Tibial artery (tissue), 4 donors: ENCODE data around the gene PLCL1.
"Not testable (repeated sequence)": the region's sequence is repeated elsewhere in the genome, so short reads cannot be mapped to it uniquely, and the experiment has no call there.

ENCODE experiments used
- DNase-seq, 2 donors: peaks; one replicate each; pipeline ENCODE4 v3.0.0-alpha.2; 2019
- H3K27ac ChIP-seq, 2 donors: fragments of 200-600 bp; sonication (generic) in 1 of 2; 1 replicate in 1 of 2; 2 replicates in 1 of 2; pipeline ENCODE4 v1.5.1; 2018 to 2019; ENCODE audit warnings: mild to moderate bottlenecking in 1 of 2
- H3K27me3 ChIP-seq, 2 donors: fragments of 200-600 bp; sonication (generic) in 1 of 2; one replicate each; pipeline versions ENCODE4 v1.5.1 to v1.6.0; 2016 to 2019
- H3K36me3 ChIP-seq, 3 donors: fragments of 200-600 bp; sonication (generic) in 2 of 3; one replicate each; pipeline ENCODE4 v1.5.1; 2016 to 2019; ENCODE audit warnings: mild to moderate bottlenecking in 2 of 3
- H3K4me1 ChIP-seq, 4 donors: fragments of 200-600 bp; sonication (generic) in 2 of 4; 1 replicate in 3 of 4; 2 replicates in 1 of 4; pipeline ENCODE4 v1.5.1; 2016 to 2019
- H3K4me3 ChIP-seq, 2 donors: fragments of 200-600 bp; sonication (generic) in 1 of 2; 1 replicate in 1 of 2; 2 replicates in 1 of 2; pipeline ENCODE4 v1.5.1; 2018 to 2019; ENCODE audit warnings: mild to moderate bottlenecking in 2 of 2
- H3K9me3 ChIP-seq, 3 donors: fragments of 200-600 bp; sonication (generic) in 1 of 3; one replicate each; pipeline ENCODE4 v1.5.1; 2016 to 2019
- intact Hi-C: fragments of 100-400 bp; cut with DNase I; formaldehyde crosslinking; loops from one replicate; pipeline ENCODE4 v1.15.0; 2023; ENCODE audit warnings: low total_unique reads
- TF ChIP-seq, protein P1 (sequence below), 2 experiments: fragments of 200-600 bp in 1 of 2; fragments of 450-650 bp in 1 of 2; IDR thresholded peaks; one replicate each; pipeline ENCODE4 v1.5.1; 2017 to 2019; ENCODE audit warnings: antibody characterized with exemption in 2 of 2, mild to moderate bottlenecking in 1 of 2, moderate library complexity in 1 of 2

Gene PLCL1

GRCh38 chr2:198187841-198188240 lies 383.4 kb downstream of the PLCL1 start:
- Histone ChIP-seq H3K4me1 (no peaks in the 10 kb centered on the region), H3K27ac (no peak overlapping the region), H3K27me3 (no peaks in the 10 kb centered on the region), H3K4me3 (no peak overlapping the region), H3K36me3 (no peaks in the 10 kb centered on the region), H3K9me3 (peaks cover 0 to 10% (median 0%) of the 10 kb centered on the region in 3 donors)
- no peak for DNase-seq
- TF ChIP-seq, protein P1, sequence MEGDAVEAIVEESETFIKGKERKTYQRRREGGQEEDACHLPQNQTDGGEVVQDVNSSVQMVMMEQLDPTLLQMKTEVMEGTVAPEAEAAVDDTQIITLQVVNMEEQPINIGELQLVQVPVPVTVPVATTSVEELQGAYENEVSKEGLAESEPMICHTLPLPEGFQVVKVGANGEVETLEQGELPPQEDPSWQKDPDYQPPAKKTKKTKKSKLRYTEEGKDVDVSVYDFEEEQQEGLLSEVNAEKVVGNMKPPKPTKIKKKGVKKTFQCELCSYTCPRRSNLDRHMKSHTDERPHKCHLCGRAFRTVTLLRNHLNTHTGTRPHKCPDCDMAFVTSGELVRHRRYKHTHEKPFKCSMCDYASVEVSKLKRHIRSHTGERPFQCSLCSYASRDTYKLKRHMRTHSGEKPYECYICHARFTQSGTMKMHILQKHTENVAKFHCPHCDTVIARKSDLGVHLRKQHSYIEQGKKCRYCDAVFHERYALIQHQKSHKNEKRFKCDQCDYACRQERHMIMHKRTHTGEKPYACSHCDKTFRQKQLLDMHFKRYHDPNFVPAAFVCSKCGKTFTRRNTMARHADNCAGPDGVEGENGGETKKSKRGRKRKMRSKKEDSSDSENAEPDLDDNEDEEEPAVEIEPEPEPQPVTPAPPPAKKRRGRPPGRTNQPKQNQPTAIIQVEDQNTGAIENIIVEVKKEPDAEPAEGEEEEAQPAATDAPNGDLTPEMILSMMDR (IDR thresholded peaks at IDR 0.05): no peak
- intact Hi-C loops: no loop called here

GRCh38 chr2:198188982-198189381 lies 384.6 kb downstream of the PLCL1 start:
- DNase-seq: no peak
- Histone ChIP-seq H3K9me3 (peaks cover 0 to 10% (median 0%) of the 10 kb centered on the region in 3 donors), H3K36me3 (no peaks in the 10 kb centered on the region), H3K27me3 (no peaks in the 10 kb centered on the region), H3K27ac (no peak overlapping the region), H3K4me1 (no peaks in the 10 kb centered on the region), H3K4me3 (no peak overlapping the region)
- TF ChIP-seq, protein P1 (IDR thresholded peaks at IDR 0.05): no peak
- intact Hi-C loops: no loop called here

- Histone ChIP-seq H3K9me3 (peaks cover 0 to 4% (median 0%) of the 10 kb centered on the region in 3 donors), H3K27ac (no peak overlapping the region), H3K27me3 (no peaks in the 10 kb centered on the region), H3K36me3 (no peaks in the 10 kb centered on the region), H3K4me3 (no peak overlapping the region), H3K4me1 (no peaks in the 10 kb centered on the region)
- intact Hi-C loops: no loop called here
- no peak for DNase-seq
- TF ChIP-seq, protein P1 (IDR thresholded peaks at IDR 0.05): no peak
These were observed 387.3 kb downstream of the PLCL1 start for GRCh38 chr2:198191651-198192050.

GRCh38 chr2:198196556-198196955 lies 392.2 kb downstream of the PLCL1 start:
- H3K4me3 ChIP-seq, H3K36me3 ChIP-seq, intact Hi-C loops, H3K4me1 ChIP-seq, DNase-seq, H3K27me3 ChIP-seq, H3K9me3 ChIP-seq, H3K27ac ChIP-seq: not testable (repeated sequence)
